Vagina (tissue), 2 donors: ENCODE data around the gene F10.
"Not testable (repeated sequence)": the region's sequence is repeated elsewhere in the genome, so short reads cannot be mapped to it uniquely, and the experiment has no call there.

Experiments used
- POLR2A ChIP-seq, 2 donors: fragments of 450-650 bp; IDR thresholded peaks; one replicate each; pipeline ENCODE4 v1.6.1; 2017; ENCODE audit warnings: antibody characterized with exemption in 2 of 2, mild to moderate bottlenecking in 2 of 2, moderate library complexity in 2 of 2
- POLR2AphosphoS5 ChIP-seq, 2 donors: sonication (generic); formaldehyde crosslinking; IDR thresholded peaks; one replicate each; pipeline ENCODE4 v1.9.0; 2017; ENCODE audit warnings: antibody characterized with exemption in 2 of 2, mild to moderate bottlenecking in 2 of 2, low read depth in 1 of 2; ENCODE audit not compliant: insufficient read depth in 1 of 2

DNA sequence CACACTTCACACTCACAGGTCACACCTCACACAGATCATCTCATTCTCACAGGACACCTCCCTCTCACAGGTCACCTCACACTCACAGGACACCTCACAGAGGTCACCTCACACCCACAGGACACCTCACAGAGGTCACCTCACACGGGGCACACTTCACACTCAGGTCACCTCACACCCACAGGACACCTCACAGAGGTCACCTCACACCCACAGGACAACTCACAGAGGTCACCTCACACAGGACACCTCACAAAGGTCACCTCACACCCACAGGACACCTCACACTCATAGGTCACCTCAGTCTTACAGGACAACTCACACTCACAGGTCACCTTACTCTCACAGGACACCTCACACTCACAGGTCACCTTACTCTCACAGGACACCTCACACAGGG, 10.1 kb upstream of the F10 start:
- TF ChIP-seq POLR2AphosphoS5 (IDR thresholded peaks at IDR 0.05; ENCODE audit: insufficient read depth in 1 of 2, low read depth in 1 of 2); POLR2A (IDR thresholded peaks at IDR 0.05): not testable (repeated sequence)
